Activated CD4-positive, CD25-positive, alpha-beta regulatory T cell treated with anti-CD3 and anti-CD28 coated beads, Interleukin-2, amount 50 U/mL, for 24 hours (primary cell): ENCODE data around the gene COG5.
"Not testable (repeated sequence)": the region's sequence is repeated elsewhere in the genome, so short reads cannot be mapped to it uniquely, and the experiment has no call there.

Source experiments
- ATAC-seq, 2 donors: fragments of 150-1000 bp; cut with Tn5 transposase; one replicate each; pipeline ENCODE4 v1.10.0; 2021; ENCODE audit warnings: mild to moderate bottlenecking in 1 of 2, moderate library complexity in 1 of 2

Gene COG5

GRCh38 chr7:107258737-107259136 lies 305.0 kb downstream of the COG5 start:
- ATAC-seq, result no peak

- ATAC-seq, result no peak
These were observed 308.1 kb downstream of the COG5 start for GRCh38 chr7:107255602-107256001.

- ATAC-seq, result no peak
These were observed 309.2 kb downstream of the COG5 start for GRCh38 chr7:107254398-107254985.

- ATAC-seq, result no peak
These were observed 310.1 kb downstream of the COG5 start for GRCh38 chr7:107253599-107253998.

- no peak for ATAC-seq
These were observed 311.8 kb downstream of the COG5 start for GRCh38 chr7:107251963-107252362.

- ATAC-seq, result no peak
These were observed 315.0 kb downstream of the COG5 start for GRCh38 chr7:107248551-107249316.

GRCh38 chr7:107246836-107247235 lies 316.9 kb downstream of the COG5 start:
- not testable (repeated sequence) for ATAC-seq

GRCh38 chr7:107244613-107245012 lies 319.1 kb downstream of the COG5 start:
- no peak for ATAC-seq

- no peak for ATAC-seq
These were observed 321.5 kb downstream of the COG5 start for GRCh38 chr7:107242267-107242666.

- no peak for ATAC-seq
These were observed 326.3 kb downstream of the COG5 start for GRCh38 chr7:107237451-107237850.

GRCh38 chr7:107236862-107237261 lies 326.9 kb downstream of the COG5 start:
- ATAC-seq, result no peak

- no peak for ATAC-seq
These were observed 329.3 kb downstream of the COG5 start for GRCh38 chr7:107234436-107234835.

GRCh38 chr7:107233981-107234380 lies 329.7 kb downstream of the COG5 start:
- no peak for ATAC-seq

- ATAC-seq, result no peak
These were observed 330.5 kb downstream of the COG5 start for GRCh38 chr7:107233174-107233573.

- no peak for ATAC-seq
These were observed 331.1 kb downstream of the COG5 start for GRCh38 chr7:107232568-107233090.

GRCh38 chr7:107230334-107230733 lies 333.4 kb downstream of the COG5 start:
- ATAC-seq, result no peak

GRCh38 chr7:107228291-107228690 lies 335.4 kb downstream of the COG5 start:
- no peak for ATAC-seq

- no peak for ATAC-seq
These were observed 339.1 kb downstream of the COG5 start for GRCh38 chr7:107224374-107225223.

GRCh38 chr7:107220806-107221205 lies 342.9 kb downstream of the COG5 start:
- not testable (repeated sequence) for ATAC-seq

- ATAC-seq, result no peak
These were observed 343.4 kb downstream of the COG5 start for GRCh38 chr7:107220356-107220755.

- no peak for ATAC-seq
These were observed 344.0 kb downstream of the COG5 start for GRCh38 chr7:107219563-107220244.

GRCh38 chr7:107213945-107214344 lies 349.8 kb downstream of the COG5 start:
- ATAC-seq, result no peak
